Sigmoid colon (tissue), 4 donors: ENCODE data around the gene AASDH.

ENCODE experiments used
- EP300 ChIP-seq, 4 donors: sonication (generic); formaldehyde crosslinking; IDR thresholded peaks; one replicate each; pipeline ENCODE4 v1.6.1; 2017; ENCODE audit warnings: antibody characterized with exemption in 4 of 4
- POLR2A ChIP-seq, 2 donors: fragments of 450-650 bp; IDR thresholded peaks; one replicate each; pipeline ENCODE4 v1.6.1; 2016; ENCODE audit warnings: antibody characterized with exemption in 2 of 2, mild to moderate bottlenecking in 2 of 2, moderate library complexity in 2 of 2
- POLR2AphosphoS5 ChIP-seq, 4 donors: sonication (generic); formaldehyde crosslinking; IDR thresholded peaks; one replicate each; pipeline ENCODE4 v1.6.1; 2017; ENCODE audit warnings: antibody characterized with exemption in 4 of 4
- TF ChIP-seq, protein P1 (sequence below), 4 experiments: fragments of 450-650 bp in 3 of 4; fragments of 200-600 bp in 1 of 4; IDR thresholded peaks; one replicate each; pipeline ENCODE4 v1.5.1; 2016 to 2019; ENCODE audit warnings: antibody characterized with exemption in 4 of 4, mild to moderate bottlenecking in 3 of 4, moderate library complexity in 2 of 4

DNA sequence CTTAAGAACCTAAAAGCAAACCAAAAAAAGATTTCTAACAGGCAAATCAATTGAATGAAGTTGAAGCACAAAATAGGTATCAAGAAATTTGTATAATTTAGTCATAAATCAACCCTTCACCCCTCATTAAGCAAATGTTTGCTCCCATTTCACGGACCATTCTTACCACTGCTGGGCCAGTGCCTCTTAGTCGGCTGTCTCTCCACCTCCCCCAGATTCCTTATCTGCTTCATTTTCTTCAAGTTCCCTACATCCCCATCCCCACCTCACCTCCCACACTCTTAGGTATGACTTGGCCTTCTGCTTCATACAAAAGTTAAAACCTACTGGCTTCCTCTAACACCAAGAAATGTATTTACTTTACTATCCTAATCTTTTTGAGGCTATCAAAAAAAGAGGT, 11.8 kb downstream of the AASDH start:
- TF ChIP-seq POLR2A (IDR thresholded peaks at IDR 0.05), result no peak
- TF ChIP-seq, protein P1, sequence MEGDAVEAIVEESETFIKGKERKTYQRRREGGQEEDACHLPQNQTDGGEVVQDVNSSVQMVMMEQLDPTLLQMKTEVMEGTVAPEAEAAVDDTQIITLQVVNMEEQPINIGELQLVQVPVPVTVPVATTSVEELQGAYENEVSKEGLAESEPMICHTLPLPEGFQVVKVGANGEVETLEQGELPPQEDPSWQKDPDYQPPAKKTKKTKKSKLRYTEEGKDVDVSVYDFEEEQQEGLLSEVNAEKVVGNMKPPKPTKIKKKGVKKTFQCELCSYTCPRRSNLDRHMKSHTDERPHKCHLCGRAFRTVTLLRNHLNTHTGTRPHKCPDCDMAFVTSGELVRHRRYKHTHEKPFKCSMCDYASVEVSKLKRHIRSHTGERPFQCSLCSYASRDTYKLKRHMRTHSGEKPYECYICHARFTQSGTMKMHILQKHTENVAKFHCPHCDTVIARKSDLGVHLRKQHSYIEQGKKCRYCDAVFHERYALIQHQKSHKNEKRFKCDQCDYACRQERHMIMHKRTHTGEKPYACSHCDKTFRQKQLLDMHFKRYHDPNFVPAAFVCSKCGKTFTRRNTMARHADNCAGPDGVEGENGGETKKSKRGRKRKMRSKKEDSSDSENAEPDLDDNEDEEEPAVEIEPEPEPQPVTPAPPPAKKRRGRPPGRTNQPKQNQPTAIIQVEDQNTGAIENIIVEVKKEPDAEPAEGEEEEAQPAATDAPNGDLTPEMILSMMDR (IDR thresholded peaks at IDR 0.05), result no peak
- no peak for TF ChIP-seq POLR2AphosphoS5 (IDR thresholded peaks at IDR 0.05)
- no peak for TF ChIP-seq EP300 (IDR thresholded peaks at IDR 0.05)
